ENCODE measurements around the gene LY6G6C.
"Not testable (repeated sequence)": the region's sequence is repeated elsewhere in the genome, so short reads cannot be mapped to it uniquely, and the experiment has no call there.

The LY6G6C gene

GRCh38 chr6:31727034-31727716, 5.6 kb upstream of the LY6G6C start:
- DNase-seq (ENCODE audit: low read depth): no peak

- DNase-seq (ENCODE audit: low read depth): no peak
These were observed 4.2 kb upstream of the LY6G6C start for GRCh38 chr6:31725502-31726350.

GRCh38 chr6:31723980-31724691, 2.6 kb upstream of the LY6G6C start:
- DNase-seq (ENCODE audit: low read depth): no peak

- no peak for DNase-seq (ENCODE audit: low read depth)
These were observed 1.9 kb upstream of the LY6G6C start, which contains the start of gene MPIG6B for GRCh38 chr6:31723245-31723979. Gene MPIG6B, plus strand, starts transcription at chr6:31723373. Its CDS starts 11 bp downstream, at chr6:31723384.

- DNase-seq (ENCODE audit: low read depth): no peak
These were observed 627 bp upstream of the LY6G6C start for GRCh38 chr6:31722173-31722572.

- no peak for DNase-seq (ENCODE audit: low read depth)
These were observed 1.3 kb downstream of the LY6G6C start for GRCh38 chr6:31720196-31720770.

GRCh38 chr6:31719001-31719400, 2.5 kb downstream of the LY6G6C start:
- no peak for DNase-seq (ENCODE audit: low read depth)

- DNase-seq (ENCODE audit: low read depth): no peak
These were observed 3.3 kb downstream of the LY6G6C start for GRCh38 chr6:31718265-31718664.

GRCh38 chr6:31717499-31718222, 3.9 kb downstream of the LY6G6C start:
- no peak for DNase-seq (ENCODE audit: low read depth)

- DNase-seq (ENCODE audit: low read depth): no peak
These were observed 6.3 kb downstream of the LY6G6C start, which contains the start of gene LY6G6D for GRCh38 chr6:31715022-31715958. Gene LY6G6D, plus strand, starts transcription at chr6:31715348. Its CDS starts 8 bp downstream, at chr6:31715356.

- no peak for DNase-seq (ENCODE audit: low read depth)
These were observed 7.4 kb downstream of the LY6G6C start for GRCh38 chr6:31713991-31714684.

GRCh38 chr6:31713465-31713864, 8.1 kb downstream of the LY6G6C start:
- DNase-seq (ENCODE audit: low read depth): no peak

GRCh38 chr6:31712296-31712695, 9.2 kb downstream of the LY6G6C start:
- DNase-seq (ENCODE audit: low read depth): no peak

GRCh38 chr6:31711233-31711632, 10.3 kb downstream of the LY6G6C start:
- DNase-seq (ENCODE audit: low read depth): no peak

- no peak for DNase-seq (ENCODE audit: low read depth)
These were observed 10.9 kb downstream of the LY6G6C start for GRCh38 chr6:31710523-31711219.

- not testable (repeated sequence) for DNase-seq (ENCODE audit: low read depth)
These were observed 12.4 kb downstream of the LY6G6C start for GRCh38 chr6:31709157-31709556.

GRCh38 chr6:31708224-31708623, 13.3 kb downstream of the LY6G6C start:
- DNase-seq (ENCODE audit: low read depth): no peak

GRCh38 chr6:31707701-31708100, 13.8 kb downstream of the LY6G6C start:
- DNase-seq (ENCODE audit: low read depth): no peak
